K562 (cell line): ENCODE data around the gene RPS6KA2. TPM values are rescaled to one million over a fixed set of nuclear protein-coding genes. Genes with fewer than 3 reads are reported as not detected.

Source experiments
- AFF1 ChIP-seq, 2 experiments: fragments of 450-650 bp; IDR thresholded peaks; 2 replicates each; pipeline ENCODE4 v1.6.1; 2018; ENCODE audit warnings: mild to moderate bottlenecking in 2 of 2, low read depth in 1 of 2; ENCODE audit not compliant: partially characterized antibody in 2 of 2
- CHAMP1 ChIP-seq: fragments of 450-650 bp; IDR thresholded peaks from 2 replicates; pipeline ENCODE4 v1.6.1; 2016; ENCODE audit warnings: mild to moderate bottlenecking
- ELK1 ChIP-seq: sonication (generic); formaldehyde crosslinking; IDR thresholded peaks from 2 replicates; pipeline ENCODE4 v1.8.1; 2022; ENCODE audit warnings: missing genetic modification reagents
- ERF ChIP-seq: fragments of 450-650 bp; formaldehyde crosslinking; IDR thresholded peaks from 2 replicates; pipeline ENCODE4 v1.4.0; 2020; ENCODE audit warnings: mild to moderate bottlenecking, mixed read lengths
- HIVEP1 ChIP-seq: fragments of 250-450 bp; sonication (Bioruptor Pico); IDR thresholded peaks from 2 replicates; pipeline ENCODE4 v1.4.0; 2020; ENCODE audit warnings: mild to moderate bottlenecking
- MCM5 ChIP-seq: fragments of 450-650 bp; IDR thresholded peaks from 2 replicates; pipeline ENCODE4 v1.6.1; 2016; ENCODE audit warnings: low read depth
- MYC ChIP-seq, 2 experiments: fragments of 250-450 bp in 1 of 2; sonication (Bioruptor Pico) in 1 of 2; IDR thresholded peaks; 2 replicates each; pipeline versions ENCODE4 v1.5.1 to v1.6.1; 2012 to 2021; ENCODE audit warnings: low read depth in 2 of 2, borderline replicate concordance in 1 of 2, improper control_type of control experiment in 1 of 2, low read length in 1 of 2, mild to moderate bottlenecking in 1 of 2, moderate library complexity in 1 of 2
- POLR2G ChIP-seq: fragments of 200-400 bp; formaldehyde crosslinking; IDR thresholded peaks from 2 replicates; pipeline ENCODE4 v1.6.1; 2017; ENCODE audit warnings: low read depth, mild to moderate bottlenecking, antibody characterized with exemption, low read length, moderate library complexity
- RBM14 ChIP-seq: fragments of 200-400 bp; formaldehyde crosslinking; IDR thresholded peaks from 2 replicates; pipeline ENCODE4 v1.6.1; 2018; ENCODE audit warnings: low read depth, mild to moderate bottlenecking, low read length, moderate library complexity, borderline replicate concordance; ENCODE audit not compliant: insufficient read depth
- ZBTB11 ChIP-seq, 3 experiments: fragments of 200-800 bp in 1 of 3; fragments of 250-450 bp in 1 of 3; fragments of 450-650 bp in 1 of 3; sonication (Bioruptor Pico) in 1 of 3; sonication (Bioruptor generic) in 1 of 3; formaldehyde crosslinking in 1 of 3; IDR thresholded peaks; 2 replicates each; pipeline versions ENCODE4 v1.6.1 to v1.8.0; 2016 to 2022; ENCODE audit warnings: mild to moderate bottlenecking in 2 of 3, missing genetic modification characterization in 2 of 3, missing compliant biosample characterization in 1 of 3, moderate library complexity in 1 of 3
- ZFX ChIP-seq: sonication (generic); formaldehyde crosslinking; IDR thresholded peaks from 2 replicates; pipeline ENCODE4 v1.8.0; 2022; ENCODE audit warnings: mild to moderate bottlenecking, missing genetic modification reagents, moderate library complexity
- ZNF224 ChIP-seq: sonication (generic); formaldehyde crosslinking; IDR thresholded peaks from 2 replicates; pipeline ENCODE4 v1.8.0; 2022; ENCODE audit warnings: mild to moderate bottlenecking, missing genetic modification reagents
- ZNF239 ChIP-seq: fragments of 250-450 bp; sonication (Bioruptor Pico); IDR thresholded peaks from 2 replicates; pipeline ENCODE4 v1.4.0; 2020; ENCODE audit warnings: mild to moderate bottlenecking
- ZNF263 ChIP-seq: sonication (generic); formaldehyde crosslinking; IDR thresholded peaks from 2 replicates; pipeline ENCODE4 v1.8.0; 2022; ENCODE audit warnings: mild to moderate bottlenecking, missing genetic modification reagents, borderline replicate concordance
- polyA plus RNA-seq, 8 experiments: library from polyadenylated mRNA; depleted of rRNA in 4 of 8; stranded (reverse) in 5 of 8; unstranded in 3 of 8; fragments of >200 nt; fragmentation: Nextera tagmentation in 2 of 8; fragmentation: Illumina TruSeq in 1 of 8; extraction: Ambion mirVana in 2 of 8; extraction: Trizol in 1 of 8; gene quantifications; 2 replicates each; pipeline versions ENCODE4 v1.2.1 to v1.2.3, GENCODE V29; 2011 to 2014; ENCODE audit warnings: inconsistent platforms in 1 of 8, missing spikeins in 1 of 8
- total RNA-seq, 7 experiments: library from RNA; depleted of rRNA in 6 of 7; stranded (reverse); fragments of >200 nt in 6 of 7; fragmentation: Illumina TruSeq in 2 of 7; extraction: Trizol in 2 of 7; gene quantifications; 2 replicates each; pipeline versions ENCODE4 v1.2.1 to v1.2.3, GENCODE V29; 2011 to 2021; ENCODE audit warnings: low replicate concordance in 1 of 7

Gene RPS6KA2
- total and polyA plus RNA-seq, 9 of the 15 experiments (the other 6 are each of a cell fraction or from before 2014, with no cell fraction given): 0.29 to 1.00 (median 0.53) TPM

GRCh38 chr6:166381733-166382499 is 245.1 kb downstream of the RPS6KA2 start (continued):
- TF ChIP-seq POLR2G: peak; percentile 45; the same call in 1 of the 2 replicates
- TF ChIP-seq ZNF239 (CRISPR knock-in tag): no peak
- no peak for TF ChIP-seq ZNF263 (CRISPR knock-in tag)
- no peak for TF ChIP-seq ELK1 (CRISPR knock-in tag)
- TF ChIP-seq MYC (IDR thresholded peaks at IDR 0.05; ENCODE audit: low read depth, low read length): peak; percentile 70
- TF ChIP-seq MYC (CRISPR knock-in tag; IDR thresholded peaks at IDR 0.05; ENCODE audit: borderline replicate concordance, low read depth): 0 out of 2 replicates have a peak, but pooled peaks have one; percentile 45
- no peak for TF ChIP-seq AFF1 (IDR thresholded peaks at IDR 0.05; ENCODE audit: low read depth in 1 of 2, partially characterized antibody in 2 of 2)
- no peak for TF ChIP-seq ZFX (CRISPR knock-in tag)
- TF ChIP-seq ZNF224 (CRISPR knock-in tag): no peak
- no peak for TF ChIP-seq RBM14
- no peak for TF ChIP-seq MCM5
- TF ChIP-seq CHAMP1: no peak
- TF ChIP-seq ERF (CRISPR knock-in tag): no peak
- TF ChIP-seq ZBTB11 (CRISPR knock-in tag; IDR thresholded peaks at IDR 0.05): no peak
- TF ChIP-seq HIVEP1 (CRISPR knock-in tag): no peak
